NOMO-1 treated with dmso at 0.1 percent for 144 hours (cell line): Measurements from ENCODE around the gene SLC9A1.

Experiments
- DNase-seq: peaks from one replicate; lab custom pipeline; 2025; ENCODE audit not compliant: unreplicated experiment; lab: John Stamatoyannopoulos, UW

SLC9A1 gene

DNA sequence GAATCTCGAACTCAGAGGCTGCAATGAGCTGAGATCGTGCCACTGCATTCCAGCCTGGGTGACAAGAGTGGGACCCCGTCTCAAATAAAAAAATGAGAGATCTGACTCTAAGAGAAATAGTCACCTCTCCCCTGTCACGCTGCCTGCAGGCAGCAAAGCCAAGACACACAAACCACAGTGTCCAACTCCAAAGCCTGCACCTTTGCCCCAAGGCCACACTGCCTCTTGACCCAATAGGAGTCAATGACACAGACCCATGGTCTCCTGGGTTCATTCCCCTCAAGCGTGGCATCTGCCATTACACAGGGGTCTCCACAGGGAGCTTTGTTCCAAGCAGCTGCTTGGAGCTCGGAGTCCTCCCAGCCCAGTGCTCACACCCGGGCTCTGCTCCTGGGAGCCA is 46.3 kb downstream of the SLC9A1 start:
- DNase-seq, result no peak

- no peak for DNase-seq
These were observed 48.2 kb downstream of the SLC9A1 start for GRCh38 chr1:27106561-27107323.

DNA sequence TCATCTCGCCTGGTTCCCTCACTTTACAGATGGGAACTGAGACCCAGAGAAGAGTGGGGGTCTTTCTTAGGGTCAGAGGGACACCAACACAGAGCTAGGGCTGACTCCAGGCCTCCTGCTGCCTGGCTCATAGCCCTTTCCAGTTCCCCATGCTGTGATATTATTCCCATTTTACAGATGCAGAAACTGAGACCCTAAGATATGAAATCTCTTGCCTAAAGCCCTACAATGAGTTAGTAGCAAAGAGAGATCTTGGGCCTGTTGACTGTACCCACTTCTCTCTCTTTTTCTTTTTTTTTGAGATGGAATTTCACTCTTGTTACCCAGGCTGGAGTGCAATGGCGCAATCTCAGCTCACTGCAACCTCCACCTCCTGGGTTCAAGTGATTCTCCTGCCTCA is 49.9 kb downstream of the SLC9A1 start:
- no peak for DNase-seq

DNA sequence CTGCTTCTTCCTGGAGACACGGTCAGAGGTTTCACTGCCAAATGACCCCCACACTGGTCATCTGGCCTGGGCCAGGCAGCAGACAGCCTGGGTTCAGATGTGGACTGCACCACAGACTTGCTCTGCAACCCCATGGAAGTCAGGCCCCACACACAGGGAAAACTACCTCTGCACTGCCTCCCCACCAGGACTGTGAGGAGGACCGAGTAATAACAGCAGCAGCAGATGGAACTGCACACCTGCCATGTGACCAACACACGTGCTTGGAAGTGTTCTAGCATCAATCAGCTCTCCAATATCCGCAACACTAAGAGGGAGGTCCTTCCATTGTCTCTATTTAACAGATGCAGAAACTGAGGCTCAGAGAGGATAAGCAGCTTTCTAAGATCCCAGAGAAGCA is 51.4 kb downstream of the SLC9A1 start:
- DNase-seq, result no peak

GRCh38 chr1:27102707-27103468 is 52.0 kb downstream of the SLC9A1 start:
- DNase-seq, result peak; percentile 23

- no peak for DNase-seq
These were observed 52.7 kb downstream of the SLC9A1 start for GRCh38 chr1:27102134-27102706.

- no peak for DNase-seq
These were observed 53.2 kb downstream of the SLC9A1 start for GRCh38 chr1:27101696-27102095.

GRCh38 chr1:27101054-27101491 is 53.9 kb downstream of the SLC9A1 start:
- no peak for DNase-seq

GRCh38 chr1:27100335-27101053 is 54.4 kb downstream of the SLC9A1 start:
- DNase-seq, result no peak

DNA sequence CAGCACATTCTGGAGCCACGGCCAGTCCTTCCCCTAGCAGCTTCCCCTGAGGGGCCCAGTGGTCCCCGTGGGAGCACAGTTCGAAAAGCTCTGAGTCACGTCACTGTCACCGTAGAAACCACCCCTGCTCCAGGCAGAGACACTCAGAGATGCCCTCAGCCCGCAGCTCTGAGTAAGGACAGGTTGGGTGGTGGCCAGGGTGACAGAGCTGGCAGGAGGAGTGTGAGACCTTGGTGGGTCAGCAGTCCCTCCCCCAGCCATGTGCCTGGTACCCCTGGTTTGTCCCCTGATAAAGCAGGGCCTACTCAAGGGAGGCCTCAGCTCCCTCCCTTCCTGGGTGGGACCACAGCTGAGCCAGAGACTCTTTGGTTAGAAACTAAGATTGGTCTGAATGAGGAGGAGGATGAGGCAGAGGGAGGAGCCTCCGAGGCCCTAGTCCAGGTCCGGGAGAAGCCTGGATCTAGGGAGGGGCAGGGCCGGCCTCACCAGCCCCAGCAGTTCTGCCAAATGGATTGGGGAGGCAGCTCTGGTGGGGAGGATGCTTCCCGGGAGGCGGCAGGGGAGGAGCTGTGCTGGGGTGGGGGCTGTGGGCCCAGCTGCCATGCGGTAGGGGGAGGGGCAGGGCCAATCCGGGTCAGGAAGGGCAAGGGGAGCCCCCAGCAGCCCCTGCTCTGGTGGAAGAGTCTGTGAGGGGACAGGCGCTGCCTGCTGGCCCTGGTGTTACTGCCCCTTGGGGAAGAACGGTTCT is 55.2 kb downstream of the SLC9A1 start:
- peak; percentile 71 for DNase-seq

DNA sequence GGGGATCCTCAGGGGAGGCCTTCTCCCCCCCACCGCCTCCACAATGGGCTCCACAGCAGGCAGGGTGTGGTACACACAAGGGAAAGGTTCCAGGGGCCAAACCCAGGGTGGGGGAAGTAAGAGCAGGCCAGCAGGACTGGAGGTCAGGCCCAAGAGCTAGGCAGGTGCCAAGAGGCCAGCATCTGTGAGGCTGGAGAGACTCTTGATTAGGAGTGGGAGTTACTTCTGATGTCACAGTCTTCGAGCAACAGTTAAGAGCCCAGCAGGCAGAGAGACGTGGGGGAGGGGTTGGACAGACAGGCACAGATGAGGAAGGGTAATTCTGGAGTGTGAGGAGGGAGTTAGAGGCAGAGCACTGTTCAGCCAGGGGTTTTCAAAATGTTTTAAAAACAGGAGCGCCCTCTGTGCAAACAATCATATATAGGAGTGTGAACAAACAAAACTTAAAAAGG is 55.8 kb downstream of the SLC9A1 start:
- peak; percentile 71 for DNase-seq

DNA sequence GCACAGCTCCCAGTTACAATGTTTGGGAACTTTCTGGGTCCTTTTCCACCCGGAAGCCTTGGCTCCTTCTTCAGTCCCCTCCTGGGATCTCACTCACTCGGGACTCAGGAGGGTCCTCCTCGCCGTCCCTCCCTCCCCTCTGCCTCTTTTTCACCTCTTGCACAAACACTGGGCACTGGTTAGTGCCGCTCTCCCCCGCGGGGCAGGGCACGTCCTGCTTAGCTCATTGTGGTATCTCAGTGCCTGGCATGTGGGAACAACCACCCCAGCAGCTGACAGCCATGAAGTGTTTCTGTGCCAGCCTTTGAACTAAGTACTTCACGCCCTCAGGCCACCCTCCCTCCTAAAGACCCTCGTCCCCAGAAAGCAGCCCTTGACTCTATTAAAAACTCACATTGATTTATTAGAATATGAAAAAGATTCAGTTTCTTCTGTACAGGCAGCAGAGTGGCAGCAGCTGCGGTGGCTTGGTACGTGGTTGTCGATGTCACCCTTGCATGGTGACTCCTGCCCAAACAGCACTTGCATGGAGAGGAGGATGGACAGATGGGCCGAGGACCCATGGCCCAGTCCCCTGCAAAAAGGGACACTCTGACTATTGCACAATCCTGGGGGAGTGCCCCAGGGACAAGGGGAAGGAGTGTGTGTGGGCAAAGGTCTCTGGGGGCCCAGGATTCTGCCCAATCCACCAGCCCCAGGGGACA is 56.3 kb downstream of the SLC9A1 start:
- no peak for DNase-seq

- DNase-seq, result peak; percentile 87
These were observed 57.4 kb downstream of the SLC9A1 start for GRCh38 chr1:27097484-27097917.

DNA sequence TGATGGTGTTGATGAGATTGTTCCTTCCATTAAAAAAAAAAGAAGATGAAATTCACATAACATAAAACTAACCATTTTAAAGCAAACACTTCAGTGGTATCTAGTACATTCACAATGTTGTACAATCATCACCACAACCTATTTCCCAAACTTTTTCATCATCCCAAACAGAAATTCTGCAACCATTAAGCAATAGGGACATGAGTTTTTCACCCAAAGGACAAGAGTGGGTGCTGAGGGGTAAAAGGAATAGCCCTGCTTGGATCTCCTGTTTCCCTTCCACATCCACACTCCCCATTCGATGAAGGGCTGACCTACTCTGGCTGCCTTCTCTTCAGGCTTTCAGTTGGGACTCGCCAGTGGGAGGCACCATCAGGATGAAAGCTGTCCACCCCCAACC is 59.3 kb downstream of the SLC9A1 start:
- no peak for DNase-seq

DNA sequence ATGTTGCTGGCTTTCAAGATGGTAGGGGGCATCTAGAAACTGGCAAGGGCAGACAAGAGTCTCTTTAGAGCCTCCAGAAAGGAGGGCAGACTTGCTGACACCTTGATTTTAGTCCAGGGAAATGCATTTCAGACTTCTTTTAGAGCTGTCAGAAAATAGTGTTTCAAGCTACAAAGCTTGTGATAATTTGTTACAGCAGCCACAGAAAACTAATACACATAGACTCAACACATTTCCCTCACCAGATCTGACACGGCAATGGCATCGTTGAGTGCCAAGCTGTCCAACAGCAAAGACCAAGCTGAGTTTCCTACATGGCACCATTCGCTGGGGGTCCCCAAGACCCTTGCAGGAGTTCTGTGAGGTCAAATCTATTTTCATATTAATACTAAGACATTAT is 62.0 kb downstream of the SLC9A1 start:
- DNase-seq, result no peak

DNA sequence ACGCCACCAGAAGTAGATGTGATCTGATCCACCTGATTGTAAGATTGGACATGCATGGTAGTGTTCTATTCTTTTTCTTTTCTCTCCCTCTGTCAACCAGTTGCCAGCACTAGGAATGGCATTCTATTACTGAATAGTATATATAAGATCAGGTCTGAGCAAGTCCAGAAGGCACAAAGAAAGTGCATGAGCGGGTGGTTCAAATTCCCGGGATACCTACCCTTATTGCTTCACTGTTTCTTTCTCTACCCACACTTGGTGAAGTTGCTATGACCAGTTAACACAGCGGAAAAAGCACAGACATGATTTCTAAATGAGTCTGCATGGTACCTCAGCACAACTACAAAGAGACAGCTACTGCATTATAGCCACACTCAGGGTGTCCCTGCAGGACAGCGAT is 64.0 kb downstream of the SLC9A1 start:
- no peak for DNase-seq

- DNase-seq, result no peak
These were observed 67.3 kb downstream of the SLC9A1 start for GRCh38 chr1:27087371-27088220.

DNA sequence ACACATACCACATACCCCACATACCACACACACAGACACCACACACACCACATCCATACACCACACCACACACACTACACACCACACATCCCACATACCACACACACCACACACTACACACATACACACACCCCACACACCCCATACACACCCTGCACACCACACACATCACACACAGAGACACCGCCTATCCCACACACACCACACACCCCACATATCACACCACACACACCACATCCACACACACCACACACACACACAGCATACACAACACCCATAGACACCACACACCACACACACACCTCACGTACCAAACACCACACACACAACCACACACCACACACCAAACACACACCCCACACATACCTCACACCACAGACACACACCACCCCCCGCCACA is 68.3 kb downstream of the SLC9A1 start:
- DNase-seq, result no peak

DNA sequence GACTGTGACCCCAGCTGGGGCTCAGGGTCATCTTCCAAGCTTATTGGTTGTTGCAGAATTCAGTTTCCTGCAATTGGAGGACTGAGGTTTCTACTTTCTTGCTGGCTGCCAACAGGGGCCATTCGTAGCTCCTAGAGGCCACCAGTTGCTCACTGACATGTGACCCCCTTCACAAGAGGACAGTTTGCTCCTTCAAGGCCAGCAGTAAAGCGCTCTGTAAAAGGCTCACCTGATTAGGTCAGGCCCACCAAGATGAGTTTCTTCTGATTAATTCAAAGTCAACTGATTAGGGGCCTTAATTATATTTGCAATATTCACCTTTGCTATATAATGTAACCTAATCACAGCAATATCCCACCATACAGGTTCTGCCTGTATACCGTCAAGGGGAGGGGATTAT is 68.9 kb downstream of the SLC9A1 start:
- no peak for DNase-seq
